Neural progenitor cell (in vitro differentiated cells): ENCODE measurements around the gene HAS3.

Source experiments
- CTCF ChIP-seq: fragments of 200-600 bp; sonication (generic); IDR thresholded peaks from 2 replicates; pipeline ENCODE4 v1.5.1; 2017; ENCODE audit warnings: antibody characterized with exemption, mild to moderate bottlenecking
- EZH2 ChIP-seq: fragments of 200-600 bp; sonication (generic); IDR thresholded peaks from 2 replicates; pipeline ENCODE4 v1.6.1; 2017; ENCODE audit warnings: antibody characterized with exemption, mild to moderate bottlenecking, moderate library complexity

- TF ChIP-seq CTCF (no peak), EZH2 (no peak)
Measured at GRCh38 chr16:69133373-69133954, 28.0 kb downstream of the HAS3 start.
